NCI-H2196 (cell line): ENCODE measurements around the gene OR4A15.

ENCODE experiments used
- DNase-seq: peaks from one replicate; lab custom pipeline; 2025; ENCODE audit not compliant: unreplicated experiment; lab: John Stamatoyannopoulos, UW

The OR4A15 gene

GRCh38 chr11:55367674-55368073, at the start of gene OR4A15:
Gene OR4A15 (plus strand): TSS chr11:55367974. CDS start chr11:55367974, 0 bp downstream.
- no peak for DNase-seq

GRCh38 chr11:55324500-55324899, 43.3 kb upstream of the OR4A15 start:
- no peak for DNase-seq

- DNase-seq = no peak
Measured at GRCh38 chr11:55342901-55343300, 24.9 kb upstream of the OR4A15 start, which contains the start of gene OR4A16. Gene OR4A16 (plus strand): TSS chr11:55343201. CDS start chr11:55343201, 0 bp downstream.

- DNase-seq = no peak
Measured at GRCh38 chr11:55345306-55345705, 22.5 kb upstream of the OR4A15 start.

- DNase-seq = no peak
Measured at GRCh38 chr11:55349032-55349431, 18.7 kb upstream of the OR4A15 start.

- DNase-seq = no peak
Measured at GRCh38 chr11:55357560-55358184, 10.1 kb upstream of the OR4A15 start.

- no peak for DNase-seq
Measured at GRCh38 chr11:55401011-55401410, 33.2 kb downstream of the OR4A15 start.
